ENCODE results near the gene GNB3.
A peak's percentile ranks its signal among the peaks of the same experiment; 100 is the strongest.

GNB3 gene

DNA sequence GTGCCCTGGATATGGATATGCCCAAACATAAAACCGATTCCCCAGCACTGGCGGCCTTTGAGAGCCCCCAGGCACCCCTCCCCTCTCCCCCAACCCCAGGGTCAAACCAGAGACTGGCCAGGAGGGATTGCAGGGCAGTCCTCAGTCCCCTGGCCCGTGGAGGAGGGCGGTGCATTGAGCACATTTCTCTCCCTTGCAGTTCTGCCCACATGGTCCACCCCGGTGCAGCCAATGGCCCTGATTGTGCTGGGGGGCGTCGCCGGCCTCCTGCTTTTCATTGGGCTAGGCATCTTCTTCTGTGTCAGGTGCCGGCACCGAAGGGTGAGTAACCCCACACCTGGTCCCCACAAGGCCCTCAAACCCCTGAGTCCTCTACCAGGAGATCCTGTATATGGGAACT is 22.5 kb upstream of the GNB3 start:
- no peak for DNase-seq (ENCODE audit: low read depth in 2 of 2)

DNA sequence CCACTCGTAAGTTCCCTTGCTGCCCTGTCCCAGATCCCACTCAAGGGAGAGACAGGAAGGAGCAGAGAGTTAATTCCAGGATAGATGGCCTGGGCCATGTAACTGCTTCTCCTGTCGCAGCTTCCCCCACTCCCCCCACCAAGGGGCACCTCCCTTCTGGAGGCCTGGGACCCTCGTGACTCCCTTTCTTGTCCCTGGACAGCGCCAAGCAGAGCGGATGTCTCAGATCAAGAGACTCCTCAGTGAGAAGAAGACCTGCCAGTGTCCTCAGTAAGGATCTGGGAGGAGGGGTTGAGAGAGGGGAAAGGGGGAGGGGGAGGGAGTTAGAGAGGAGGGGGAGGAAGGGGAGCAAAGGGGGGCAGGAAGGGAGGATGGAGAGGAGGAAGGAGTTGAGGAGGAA is 22.1 kb upstream of the GNB3 start:
- no peak for DNase-seq (ENCODE audit: low read depth in 2 of 2)

More for the DNA sequence above, 22.5 kb upstream of the GNB3 start:
- TF ChIP-seq, protein P1, sequence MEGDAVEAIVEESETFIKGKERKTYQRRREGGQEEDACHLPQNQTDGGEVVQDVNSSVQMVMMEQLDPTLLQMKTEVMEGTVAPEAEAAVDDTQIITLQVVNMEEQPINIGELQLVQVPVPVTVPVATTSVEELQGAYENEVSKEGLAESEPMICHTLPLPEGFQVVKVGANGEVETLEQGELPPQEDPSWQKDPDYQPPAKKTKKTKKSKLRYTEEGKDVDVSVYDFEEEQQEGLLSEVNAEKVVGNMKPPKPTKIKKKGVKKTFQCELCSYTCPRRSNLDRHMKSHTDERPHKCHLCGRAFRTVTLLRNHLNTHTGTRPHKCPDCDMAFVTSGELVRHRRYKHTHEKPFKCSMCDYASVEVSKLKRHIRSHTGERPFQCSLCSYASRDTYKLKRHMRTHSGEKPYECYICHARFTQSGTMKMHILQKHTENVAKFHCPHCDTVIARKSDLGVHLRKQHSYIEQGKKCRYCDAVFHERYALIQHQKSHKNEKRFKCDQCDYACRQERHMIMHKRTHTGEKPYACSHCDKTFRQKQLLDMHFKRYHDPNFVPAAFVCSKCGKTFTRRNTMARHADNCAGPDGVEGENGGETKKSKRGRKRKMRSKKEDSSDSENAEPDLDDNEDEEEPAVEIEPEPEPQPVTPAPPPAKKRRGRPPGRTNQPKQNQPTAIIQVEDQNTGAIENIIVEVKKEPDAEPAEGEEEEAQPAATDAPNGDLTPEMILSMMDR (IDR thresholded peaks at IDR 0.05; ENCODE audit: low read depth, low read length): no peak
- H3K4me3 ChIP-seq (replicated peaks in 1 of 2; ENCODE audit: low read depth in 2 of 2, low read length in 2 of 2): no peak overlapping the region

DNA sequence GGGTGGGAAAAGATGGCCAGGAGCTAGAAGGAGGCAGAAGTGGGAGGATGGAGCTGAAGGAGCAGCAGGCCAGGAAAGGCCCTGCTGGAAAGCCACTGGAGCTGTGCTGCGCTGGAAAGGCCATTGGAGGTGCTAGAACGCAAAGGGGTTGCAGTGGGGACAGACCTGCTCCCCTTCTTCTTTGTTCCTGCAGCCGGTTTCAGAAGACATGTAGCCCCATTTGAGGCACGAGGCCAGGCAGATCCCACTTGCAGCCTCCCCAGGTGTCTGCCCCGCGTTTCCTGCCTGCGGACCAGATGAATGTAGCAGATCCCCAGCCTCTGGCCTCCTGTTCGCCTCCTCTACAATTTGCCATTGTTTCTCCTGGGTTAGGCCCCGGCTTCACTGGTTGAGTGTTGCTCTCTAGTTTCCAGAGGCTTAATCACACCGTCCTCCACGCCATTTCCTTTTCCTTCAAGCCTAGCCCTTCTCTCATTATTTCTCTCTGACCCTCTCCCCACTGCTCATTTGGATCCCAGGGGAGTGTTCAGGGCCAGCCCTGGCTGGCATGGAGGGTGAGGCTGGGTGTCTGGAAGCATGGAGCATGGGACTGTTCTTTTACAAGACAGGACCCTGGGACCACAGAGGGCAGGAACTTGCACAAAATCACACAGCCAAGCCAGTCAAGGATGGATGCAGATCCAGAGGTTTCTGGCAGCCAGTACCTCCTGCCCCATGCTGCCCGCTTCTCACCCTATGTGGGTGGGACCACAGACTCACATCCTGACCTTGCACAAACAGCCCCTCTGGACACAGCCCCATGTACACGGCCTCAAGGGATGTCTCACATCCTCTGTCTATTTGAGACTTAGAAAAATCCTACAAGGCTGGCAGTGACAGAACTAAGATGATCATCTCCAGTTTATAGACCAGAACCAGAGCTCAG is 21.4 kb upstream of the GNB3 start:
- H3K4me3 ChIP-seq (replicated peaks in 1 of 2; ENCODE audit: low read depth in 2 of 2, low read length in 2 of 2): no peak overlapping the region
- TF ChIP-seq, protein P1 (IDR thresholded peaks at IDR 0.05; ENCODE audit: low read depth, low read length): no peak
- DNase-seq (ENCODE audit: low read depth in 2 of 2): no peak

More for the DNA sequence above, 22.1 kb upstream of the GNB3 start:
- H3K4me3 ChIP-seq (replicated peaks in 1 of 2; ENCODE audit: low read depth in 2 of 2, low read length in 2 of 2): no peak overlapping the region
- TF ChIP-seq, protein P1 (IDR thresholded peaks at IDR 0.05; ENCODE audit: low read depth, low read length): no peak

DNA sequence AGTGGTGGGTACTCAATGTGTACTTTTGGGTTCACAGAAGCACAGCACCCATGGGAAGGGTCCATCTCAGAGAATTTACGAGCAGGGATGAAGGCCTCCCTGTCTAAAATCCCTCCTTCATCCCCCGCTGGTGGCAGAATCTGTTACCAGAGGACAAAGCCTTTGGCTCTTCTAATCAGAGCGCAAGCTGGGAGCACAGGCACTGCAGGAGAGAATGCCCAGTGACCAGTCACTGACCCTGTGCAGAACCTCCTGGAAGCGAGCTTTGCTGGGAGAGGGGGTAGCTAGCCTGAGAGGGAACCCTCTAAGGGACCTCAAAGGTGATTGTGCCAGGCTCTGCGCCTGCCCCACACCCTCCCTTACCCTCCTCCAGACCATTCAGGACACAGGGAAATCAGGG is 20.6 kb upstream of the GNB3 start:
- no peak overlapping the region for H3K4me3 ChIP-seq (replicated peaks in 1 of 2; ENCODE audit: low read depth in 2 of 2, low read length in 2 of 2)
- DNase-seq (ENCODE audit: low read depth in 2 of 2): no peak
- TF ChIP-seq, protein P1 (IDR thresholded peaks at IDR 0.05; ENCODE audit: low read depth, low read length): no peak

DNA sequence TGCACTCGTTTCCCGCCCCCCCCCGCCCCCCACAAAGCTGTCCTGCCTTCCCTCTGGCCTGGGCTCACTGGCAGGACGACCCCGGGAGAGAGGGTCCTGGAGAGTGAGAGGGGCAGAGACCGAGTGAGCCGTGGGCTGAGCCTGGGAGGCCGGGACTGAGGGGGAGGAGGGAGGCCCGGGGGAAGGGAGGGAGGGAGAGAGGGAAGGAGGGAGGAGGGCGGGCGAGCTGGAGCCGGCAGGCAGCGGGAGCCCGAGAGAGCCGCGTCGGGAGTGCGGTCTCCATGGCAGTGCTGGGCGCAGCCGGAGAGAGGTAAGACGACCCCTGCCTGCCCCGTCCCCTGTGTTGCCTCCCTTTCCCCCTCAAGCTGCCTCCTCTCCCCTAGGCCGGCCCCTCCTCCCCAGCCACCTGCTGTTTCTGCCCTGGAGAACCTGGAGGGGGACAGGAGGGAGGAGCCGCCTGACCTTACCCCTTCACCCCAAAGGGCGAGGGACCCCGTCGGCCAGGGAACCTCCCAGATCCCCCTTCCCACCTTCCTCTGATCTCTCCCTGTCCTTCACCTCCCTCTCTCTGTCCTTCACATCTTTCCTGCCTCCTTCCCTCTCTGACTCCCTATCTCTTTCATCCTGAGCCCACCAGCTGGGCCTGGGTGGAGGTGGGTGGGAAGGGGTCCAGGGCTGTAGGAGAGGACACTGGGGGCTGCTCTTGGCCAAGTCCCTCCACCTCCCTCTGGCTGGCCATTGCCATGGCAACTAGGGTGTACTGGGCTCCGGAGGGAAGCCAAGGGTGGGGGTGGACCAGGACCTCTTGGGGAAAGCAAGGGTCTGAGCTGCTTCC is 18.9 kb upstream of the GNB3 start, which contains the start of gene GPR162:
Gene GPR162 (plus strand): TSS at position 231 of the 835 bp plus-strand sequence. CDS start 2,078 bp downstream, outside the sequence.
- peak; percentile 35 to 72 for DNase-seq (ENCODE audit: low read depth in 2 of 2)
- peak within 1 kb of the TSS; percentile 48 to 61 for H3K4me3 ChIP-seq (replicated peaks in 1 of 2; ENCODE audit: low read depth in 2 of 2, low read length in 2 of 2)
- TF ChIP-seq, protein P1 (IDR thresholded peaks at IDR 0.05; ENCODE audit: low read depth, low read length): no peak

DNA sequence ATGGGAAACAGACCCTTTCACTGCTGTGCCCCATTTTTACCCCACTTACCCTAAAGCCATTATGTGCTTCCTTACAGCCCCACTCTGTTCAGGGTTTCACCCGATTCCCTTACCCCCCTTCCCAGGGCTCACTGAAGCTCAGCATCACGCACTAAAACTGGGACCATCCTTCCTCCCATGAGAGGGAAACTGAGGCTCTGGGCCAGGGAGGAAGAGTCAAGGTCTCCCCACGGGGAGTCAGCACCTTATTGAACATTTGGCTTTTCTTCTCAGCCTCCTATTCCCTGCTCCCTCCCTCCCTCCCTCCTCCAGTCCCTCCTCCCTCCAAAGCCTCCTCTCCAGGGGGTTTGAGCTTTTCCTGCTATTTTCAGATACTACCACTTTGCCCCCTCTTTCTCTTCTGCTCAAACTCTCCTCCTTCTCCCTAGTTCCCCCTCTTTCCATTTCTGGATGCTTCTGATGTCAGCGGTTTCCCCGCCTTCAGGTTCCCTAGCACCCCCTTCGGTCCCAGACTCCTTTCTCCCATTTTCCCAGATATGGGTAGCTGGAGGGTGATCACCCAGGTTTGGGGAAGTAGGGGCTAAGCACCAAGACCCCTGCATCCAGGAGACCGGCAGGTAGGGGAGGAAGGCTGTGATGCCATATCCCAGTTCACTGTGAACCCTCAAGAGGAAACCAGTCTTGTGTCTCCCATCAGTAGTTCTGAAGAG is 18.1 kb upstream of the GNB3 start:
- TF ChIP-seq, protein P1 (IDR thresholded peaks at IDR 0.05; ENCODE audit: low read depth, low read length): no peak
- peak overlapping the region; percentile 48 to 61 for H3K4me3 ChIP-seq (replicated peaks in 1 of 2; ENCODE audit: low read depth in 2 of 2, low read length in 2 of 2)
- no peak for DNase-seq (ENCODE audit: low read depth in 2 of 2)

All from cardiac fibroblast (primary cell).